ENCODE results near the gene TMX2.
"Not testable (repeated sequence)": the region's sequence is repeated elsewhere in the genome, so short reads cannot be mapped to it uniquely, and the experiment has no call there.

Gene TMX2

GRCh38 chr11:57711414-57712255 is 758 bp upstream of the TMX2 start, which contains the start of gene MED19:
Gene MED19, minus strand, starts transcription at chr11:57712215. Its CDS starts 36 bp downstream, at chr11:57712179.
- POLR2A ChIA-PET, result interaction anchor here (0.6 kb wide), 1 partner anchor 853 kb away, joined by 4 read pairs; no protein-coding TSS in a partner anchor
- Histone ChIP-seq H3K4me3 (ENCODE audit: control insufficient read depth in 1 of 7, extremely low read depth in 1 of 7, insufficient read depth in 4 of 7, low read depth in 2 of 7, low read length in 6 of 7) (peak within 1 kb of the TSS; percentile 79 to 100 (median 98)), H3K27me3 (replicated peaks in 2 of 5; ENCODE audit: control insufficient read depth in 4 of 5, insufficient read depth in 5 of 5, low read length in 4 of 5) (no peaks in the 10 kb centered on the region), H3K4me1 (ENCODE audit: control extremely low read depth in 1 of 4, control insufficient read depth in 4 of 4, insufficient read depth in 4 of 4, low read length in 3 of 4) (peaks cover 18 to 28% (median 21%) of the 10 kb centered on the region in 4 experiments), H3K27ac (ENCODE audit: insufficient read depth in 1 of 2, low read depth in 1 of 2, low read length in 2 of 2, poor library complexity in 1 of 2, severe bottlenecking in 2 of 2) (peak within 1 kb of the TSS; percentile 93 to 97), H3K36me3 (ENCODE audit: control insufficient read depth in 4 of 4, insufficient read depth in 4 of 4, low read length in 3 of 4) (peaks cover 0 to 7% (median 2%) of the 10 kb centered on the region in 4 experiments), H3K9me3 (ENCODE audit: control extremely low read depth in 1 of 5, control insufficient read depth in 4 of 5, insufficient read depth in 2 of 5, low read depth in 1 of 5, low read length in 4 of 5) (no peaks in the 10 kb centered on the region)
- WGBS (ENCODE audit: insufficient coverage), result 11% methylated on average over 47 of the region's 51 CpGs
- peak; percentile 84 to 90 (median 87) for DNase-seq
- CTCF ChIA-PET, result interaction anchor here (1.6 kb wide), 1 partner anchor 18 kb away, joined by 3 read pairs; no protein-coding TSS in a partner anchor

GRCh38 chr11:57713835-57714234 is 1.4 kb downstream of the TMX2 start:
- DNase-seq, result no peak
- Histone ChIP-seq H3K27me3 (replicated peaks in 2 of 5; ENCODE audit: control insufficient read depth in 4 of 5, insufficient read depth in 5 of 5, low read length in 4 of 5) (no peaks in the 10 kb centered on the region), H3K27ac (ENCODE audit: insufficient read depth in 1 of 2, low read depth in 1 of 2, low read length in 2 of 2, poor library complexity in 1 of 2, severe bottlenecking in 2 of 2) (peak overlapping the region in 1 of 2 experiments; percentile 97), H3K4me1 (ENCODE audit: control extremely low read depth in 1 of 4, control insufficient read depth in 4 of 4, insufficient read depth in 4 of 4, low read length in 3 of 4) (peaks cover 18 to 28% (median 21%) of the 10 kb centered on the region in 4 experiments), H3K36me3 (ENCODE audit: control insufficient read depth in 4 of 4, insufficient read depth in 4 of 4, low read length in 3 of 4) (peaks cover 2 to 10% (median 3%) of the 10 kb centered on the region in 4 experiments), H3K9me3 (ENCODE audit: control extremely low read depth in 1 of 5, control insufficient read depth in 4 of 5, insufficient read depth in 2 of 5, low read depth in 1 of 5, low read length in 4 of 5) (no peaks in the 10 kb centered on the region), H3K4me3 (ENCODE audit: control insufficient read depth in 1 of 7, extremely low read depth in 1 of 7, insufficient read depth in 4 of 7, low read depth in 2 of 7, low read length in 6 of 7) (peak overlapping the region in 5 of 7 experiments; percentile 79 to 100 (median 98))
- WGBS (ENCODE audit: insufficient coverage), result 100% methylated on average over 1 of the region's 2 CpGs
- ChIA-PET POLR2A (no interaction called here), CTCF (interaction anchor here (0.6 to 2.0 kb wide), 6 partner anchors 8 to 810 kb away, joined by 3 to 7 read pairs (median 4); no protein-coding TSS in a partner anchor)

DNA sequence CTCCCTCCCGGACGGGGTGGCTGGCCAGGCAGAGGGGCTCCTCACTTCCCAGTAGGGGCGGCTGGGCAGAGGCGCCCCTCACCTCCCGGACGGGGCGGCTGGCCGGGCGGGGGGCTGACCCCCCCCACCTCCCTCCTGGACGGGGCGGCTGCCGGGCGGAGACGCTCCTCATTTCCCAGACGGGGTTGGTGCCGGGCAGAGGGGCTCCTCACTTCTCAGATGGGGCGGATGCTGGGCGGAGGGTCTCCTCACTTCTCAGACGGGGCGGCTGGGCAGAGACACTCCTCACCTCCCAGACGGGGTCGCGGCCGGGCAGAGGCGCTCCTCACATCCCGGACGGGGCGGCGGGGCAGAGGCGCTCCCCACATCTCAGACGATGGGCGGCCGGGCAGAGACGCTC is 4.3 kb downstream of the TMX2 start:
- DNase-seq; POLR2A ChIA-PET; H3K4me3 ChIP-seq (ENCODE audit: control insufficient read depth in 1 of 7, extremely low read depth in 1 of 7, insufficient read depth in 4 of 7, low read depth in 2 of 7, low read length in 6 of 7); H3K27ac ChIP-seq (ENCODE audit: insufficient read depth in 1 of 2, low read depth in 1 of 2, low read length in 2 of 2, poor library complexity in 1 of 2, severe bottlenecking in 2 of 2); H3K27me3 ChIP-seq (replicated peaks in 2 of 5; ENCODE audit: control insufficient read depth in 4 of 5, insufficient read depth in 5 of 5, low read length in 4 of 5); H3K9me3 ChIP-seq (ENCODE audit: control extremely low read depth in 1 of 5, control insufficient read depth in 4 of 5, insufficient read depth in 2 of 5, low read depth in 1 of 5, low read length in 4 of 5); CTCF ChIA-PET: not testable (repeated sequence)
- WGBS (ENCODE audit: insufficient coverage), result no CpG with 5 or more reads among the region's 34 CpGs
- Histone ChIP-seq H3K4me1 (ENCODE audit: control extremely low read depth in 1 of 4, control insufficient read depth in 4 of 4, insufficient read depth in 4 of 4, low read length in 3 of 4) (peaks cover 11 to 17% (median 14%) of the 10 kb centered on the region in 4 experiments), H3K36me3 (ENCODE audit: control insufficient read depth in 4 of 4, insufficient read depth in 4 of 4, low read length in 3 of 4) (peaks cover 0 to 20% (median 8%) of the 10 kb centered on the region in 4 experiments)

GRCh38 chr11:57727185-57727584 is 14.8 kb downstream of the TMX2 start:
- POLR2A ChIA-PET, result no interaction called here
- Histone ChIP-seq H3K27ac (ENCODE audit: insufficient read depth in 1 of 2, low read depth in 1 of 2, low read length in 2 of 2, poor library complexity in 1 of 2, severe bottlenecking in 2 of 2) (no peak overlapping the region), H3K4me1 (ENCODE audit: control extremely low read depth in 1 of 4, control insufficient read depth in 4 of 4, insufficient read depth in 4 of 4, low read length in 3 of 4) (peaks cover 0 to 3% (median 0%) of the 10 kb centered on the region in 4 experiments), H3K27me3 (replicated peaks in 2 of 5; ENCODE audit: control insufficient read depth in 4 of 5, insufficient read depth in 5 of 5, low read length in 4 of 5) (no peaks in the 10 kb centered on the region), H3K36me3 (ENCODE audit: control insufficient read depth in 4 of 4, insufficient read depth in 4 of 4, low read length in 3 of 4) (peaks cover 3 to 14% (median 6%) of the 10 kb centered on the region in 4 experiments), H3K4me3 (ENCODE audit: control insufficient read depth in 1 of 7, extremely low read depth in 1 of 7, insufficient read depth in 4 of 7, low read depth in 2 of 7, low read length in 6 of 7) (no peak overlapping the region), H3K9me3 (ENCODE audit: control extremely low read depth in 1 of 5, control insufficient read depth in 4 of 5, insufficient read depth in 2 of 5, low read depth in 1 of 5, low read length in 4 of 5) (no peaks in the 10 kb centered on the region)
- 100% methylated on average over 1 of the region's 2 CpGs for WGBS (ENCODE audit: insufficient coverage)
- CTCF ChIA-PET, result interaction anchor here (1.2 to 2.1 kb wide), 2 partner anchors 13 to 18 kb away, joined by 3 to 4 read pairs; no protein-coding TSS in a partner anchor
- no peak for DNase-seq

GRCh38 chr11:57728829-57729228 is 16.4 kb downstream of the TMX2 start:
- ChIA-PET POLR2A (no interaction called here), CTCF (interaction anchor here (1.4 to 2.1 kb wide), 3 partner anchors 8 to 16 kb away, joined by 4 to 7 read pairs (median 4); no protein-coding TSS in a partner anchor)
- peaks cover 0 to 3% (median 0%) of the 10 kb centered on the region in 4 experiments for H3K4me1 ChIP-seq (ENCODE audit: control extremely low read depth in 1 of 4, control insufficient read depth in 4 of 4, insufficient read depth in 4 of 4, low read length in 3 of 4)
- H3K27me3 ChIP-seq (replicated peaks in 2 of 5; ENCODE audit: control insufficient read depth in 4 of 5, insufficient read depth in 5 of 5, low read length in 4 of 5), result no peaks in the 10 kb centered on the region
- 100% methylated on average over 3 of the region's 7 CpGs for WGBS (ENCODE audit: insufficient coverage)
- H3K27ac ChIP-seq (ENCODE audit: insufficient read depth in 1 of 2, low read depth in 1 of 2, low read length in 2 of 2, poor library complexity in 1 of 2, severe bottlenecking in 2 of 2), result no peak overlapping the region
- H3K36me3 ChIP-seq (ENCODE audit: control insufficient read depth in 4 of 4, insufficient read depth in 4 of 4, low read length in 3 of 4), result peaks cover 3 to 14% (median 6%) of the 10 kb centered on the region in 4 experiments
- H3K4me3 ChIP-seq (ENCODE audit: control insufficient read depth in 1 of 7, extremely low read depth in 1 of 7, insufficient read depth in 4 of 7, low read depth in 2 of 7, low read length in 6 of 7), result no peak overlapping the region
- no peaks in the 10 kb centered on the region for H3K9me3 ChIP-seq (ENCODE audit: control extremely low read depth in 1 of 5, control insufficient read depth in 4 of 5, insufficient read depth in 2 of 5, low read depth in 1 of 5, low read length in 4 of 5)
- no peak for DNase-seq

DNA sequence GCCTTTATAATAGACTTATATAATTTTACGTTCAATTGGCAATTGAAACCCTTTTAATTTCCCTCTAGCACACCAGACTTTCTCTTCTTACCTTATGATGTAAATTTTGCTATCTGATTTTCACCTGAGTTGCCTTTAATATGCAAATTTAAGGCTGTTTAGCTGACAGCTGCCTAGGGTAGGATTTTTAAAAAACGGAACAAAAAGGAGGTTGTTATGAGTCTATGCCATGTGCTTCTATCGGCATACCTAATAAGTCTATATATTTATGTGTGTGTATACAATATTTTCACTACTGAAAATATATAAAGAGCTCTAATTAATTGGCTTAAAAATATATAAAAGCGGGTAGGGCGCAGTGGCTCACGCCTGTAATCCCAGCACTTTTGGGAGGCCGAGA is 17.1 kb downstream of the TMX2 start:
- peaks cover 3 to 15% (median 7%) of the 10 kb centered on the region in 4 experiments for H3K36me3 ChIP-seq (ENCODE audit: control insufficient read depth in 4 of 4, insufficient read depth in 4 of 4, low read length in 3 of 4)
- no peaks in the 10 kb centered on the region for H3K9me3 ChIP-seq (ENCODE audit: control extremely low read depth in 1 of 5, control insufficient read depth in 4 of 5, insufficient read depth in 2 of 5, low read depth in 1 of 5, low read length in 4 of 5)
- no peak for DNase-seq
- ChIA-PET CTCF (interaction anchor here (1.7 to 2.1 kb wide), 2 partner anchors 15 to 16 kb away, joined by 4 to 7 read pairs; no protein-coding TSS in a partner anchor), POLR2A (interaction anchor here (0.6 kb wide), 1 partner anchor 62 kb away, joined by 3 read pairs; no protein-coding TSS in a partner anchor)
- 100% methylated on average over 2 of the region's 7 CpGs for WGBS (ENCODE audit: insufficient coverage)
- no peaks in the 10 kb centered on the region for H3K27me3 ChIP-seq (replicated peaks in 2 of 5; ENCODE audit: control insufficient read depth in 4 of 5, insufficient read depth in 5 of 5, low read length in 4 of 5)
- peaks cover 0 to 3% (median 0%) of the 10 kb centered on the region in 4 experiments for H3K4me1 ChIP-seq (ENCODE audit: control extremely low read depth in 1 of 4, control insufficient read depth in 4 of 4, insufficient read depth in 4 of 4, low read length in 3 of 4)
- H3K27ac ChIP-seq (ENCODE audit: insufficient read depth in 1 of 2, low read depth in 1 of 2, low read length in 2 of 2, poor library complexity in 1 of 2, severe bottlenecking in 2 of 2), result no peak overlapping the region
- H3K4me3 ChIP-seq (ENCODE audit: control insufficient read depth in 1 of 7, extremely low read depth in 1 of 7, insufficient read depth in 4 of 7, low read depth in 2 of 7, low read length in 6 of 7), result no peak overlapping the region

All from common myeloid progenitor, CD34-positive (primary cell).